HG02884 (cell line): ENCODE measurements around the gene MAPK9.
"Not testable (repeated sequence)": the region's sequence is repeated elsewhere in the genome, so short reads cannot be mapped to it uniquely, and the experiment has no call there.

Source experiments
- ATAC-seq: cut with Tn5 transposase; IDR thresholded peaks from one replicate; pipeline ENCODE4 v1.9.1; 2021; ENCODE audit warnings: mild to moderate bottlenecking, moderate library complexity; ENCODE audit not compliant: unreplicated experiment

The MAPK9 gene

DNA sequence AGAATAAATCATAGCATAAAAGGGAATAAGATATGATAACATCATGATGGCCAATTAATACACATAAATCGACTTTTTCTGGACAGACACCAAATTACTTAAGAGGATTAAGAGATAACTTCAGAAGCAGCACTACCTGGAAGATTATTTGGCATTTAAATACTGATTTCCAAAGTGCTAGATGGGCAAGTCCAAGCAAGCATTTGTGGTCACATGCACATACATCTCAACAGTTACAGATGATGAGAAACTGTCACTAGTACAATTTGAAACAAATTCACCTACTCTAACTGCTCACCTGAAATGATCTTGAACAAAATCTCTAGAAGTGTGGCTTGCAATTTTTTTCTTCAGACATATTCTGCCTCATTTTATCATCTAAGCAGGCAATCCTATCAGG lies 56.0 kb downstream of the MAPK9 start:
- ATAC-seq, result no peak

DNA sequence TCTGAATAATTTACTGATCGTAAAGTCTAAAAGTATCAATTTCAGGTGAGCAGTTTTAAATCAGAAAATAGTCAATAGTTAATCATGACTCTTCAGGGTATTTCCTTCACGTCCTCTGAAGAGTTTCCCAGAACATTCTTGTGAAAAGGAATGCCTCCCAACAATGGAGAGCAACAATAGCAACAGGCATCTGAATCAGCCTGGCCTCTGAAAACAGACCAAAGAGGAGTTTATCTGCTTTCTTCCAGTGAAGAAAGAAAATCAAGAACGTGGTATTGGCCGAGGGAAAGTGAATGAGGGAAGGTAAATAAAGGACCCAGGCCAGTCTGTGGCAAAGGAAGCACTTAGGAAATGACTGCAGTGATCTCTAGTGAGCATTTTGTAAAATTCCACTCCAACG lies 56.8 kb downstream of the MAPK9 start:
- ATAC-seq, result no peak

DNA sequence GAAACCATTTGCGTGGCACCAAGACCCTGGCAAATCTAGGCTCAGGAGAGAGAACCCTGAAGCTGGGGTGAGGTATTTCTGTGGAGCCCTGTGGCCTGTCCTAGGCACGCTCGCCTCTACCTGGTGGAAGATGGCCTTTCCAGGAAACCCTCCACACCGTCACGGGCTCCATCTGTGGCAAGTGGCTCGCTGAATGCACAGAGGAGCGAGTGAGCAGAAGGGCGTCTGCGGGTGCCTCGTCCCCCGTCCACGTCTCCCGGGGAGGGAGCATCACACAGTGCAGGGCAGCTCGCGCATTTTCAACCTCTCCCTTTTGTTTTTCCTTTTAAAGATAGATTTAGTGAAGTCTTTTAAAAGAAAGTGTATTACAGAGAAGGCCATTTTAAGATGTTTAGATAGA lies 57.6 kb downstream of the MAPK9 start:
- no peak for ATAC-seq

DNA sequence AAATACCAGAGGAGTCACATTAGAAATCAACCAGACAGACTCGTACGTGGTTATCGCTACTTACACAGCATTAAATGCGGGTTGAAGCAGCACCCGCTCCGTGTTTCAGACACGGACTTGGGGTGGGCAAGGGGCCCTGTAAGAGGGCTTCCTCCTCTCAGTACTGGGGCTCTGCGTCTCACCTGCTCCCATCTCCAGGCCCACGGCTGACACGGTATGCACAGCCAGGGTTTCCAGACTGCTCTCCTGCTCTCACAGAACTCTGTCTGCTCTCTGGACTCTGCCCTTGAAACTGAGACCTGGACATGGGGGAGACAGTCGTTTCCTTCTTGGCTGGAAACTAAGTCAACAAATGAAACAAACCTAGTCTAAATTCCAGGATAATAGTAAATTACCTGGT lies 58.2 kb downstream of the MAPK9 start:
- ATAC-seq, result no peak

GRCh38 chr5:180230017-180230416 lies 61.9 kb downstream of the MAPK9 start:
- no peak for ATAC-seq

DNA sequence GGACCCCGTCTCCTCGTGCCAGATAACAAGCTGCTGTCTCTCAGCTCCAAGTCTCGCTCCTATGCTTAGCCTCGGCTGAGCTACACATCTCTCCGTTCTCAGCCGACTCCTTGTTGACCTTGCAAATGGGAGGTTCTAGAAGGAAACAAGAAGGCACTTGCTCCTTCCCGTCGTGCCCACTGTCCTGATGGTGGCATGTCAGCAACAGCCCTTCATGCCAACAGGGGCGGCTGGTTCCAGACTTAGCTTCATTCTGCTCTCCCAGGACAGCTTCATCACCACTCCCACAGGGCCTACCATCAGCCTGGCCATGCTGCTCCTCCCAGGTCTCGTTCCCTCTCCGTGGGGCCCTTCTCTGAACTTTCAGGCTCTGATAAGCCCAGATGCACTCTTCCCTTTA lies 69.8 kb downstream of the MAPK9 start:
- ATAC-seq, result no peak

DNA sequence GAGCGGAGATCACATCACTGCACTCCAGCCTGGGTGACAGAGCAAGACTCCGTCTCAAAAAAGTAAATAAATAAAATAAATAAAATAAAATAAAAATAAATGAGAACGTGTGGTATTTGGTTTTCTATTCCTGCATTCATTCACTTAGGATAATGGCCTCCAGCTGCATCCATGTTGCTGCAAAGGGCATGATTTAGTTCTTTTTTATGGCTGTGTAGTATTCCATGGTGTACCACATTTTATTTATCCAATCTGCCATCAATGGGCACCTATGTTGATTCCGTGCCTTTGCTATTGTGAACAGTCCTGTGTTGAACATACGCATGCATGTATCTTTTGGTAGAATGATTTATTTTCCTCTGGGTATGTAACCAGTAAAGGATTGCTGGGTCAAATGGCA lies 74.1 kb downstream of the MAPK9 start:
- ATAC-seq, result no peak

- no peak for ATAC-seq
Measured at GRCh38 chr5:180216646-180217171, 75.2 kb downstream of the MAPK9 start.

DNA sequence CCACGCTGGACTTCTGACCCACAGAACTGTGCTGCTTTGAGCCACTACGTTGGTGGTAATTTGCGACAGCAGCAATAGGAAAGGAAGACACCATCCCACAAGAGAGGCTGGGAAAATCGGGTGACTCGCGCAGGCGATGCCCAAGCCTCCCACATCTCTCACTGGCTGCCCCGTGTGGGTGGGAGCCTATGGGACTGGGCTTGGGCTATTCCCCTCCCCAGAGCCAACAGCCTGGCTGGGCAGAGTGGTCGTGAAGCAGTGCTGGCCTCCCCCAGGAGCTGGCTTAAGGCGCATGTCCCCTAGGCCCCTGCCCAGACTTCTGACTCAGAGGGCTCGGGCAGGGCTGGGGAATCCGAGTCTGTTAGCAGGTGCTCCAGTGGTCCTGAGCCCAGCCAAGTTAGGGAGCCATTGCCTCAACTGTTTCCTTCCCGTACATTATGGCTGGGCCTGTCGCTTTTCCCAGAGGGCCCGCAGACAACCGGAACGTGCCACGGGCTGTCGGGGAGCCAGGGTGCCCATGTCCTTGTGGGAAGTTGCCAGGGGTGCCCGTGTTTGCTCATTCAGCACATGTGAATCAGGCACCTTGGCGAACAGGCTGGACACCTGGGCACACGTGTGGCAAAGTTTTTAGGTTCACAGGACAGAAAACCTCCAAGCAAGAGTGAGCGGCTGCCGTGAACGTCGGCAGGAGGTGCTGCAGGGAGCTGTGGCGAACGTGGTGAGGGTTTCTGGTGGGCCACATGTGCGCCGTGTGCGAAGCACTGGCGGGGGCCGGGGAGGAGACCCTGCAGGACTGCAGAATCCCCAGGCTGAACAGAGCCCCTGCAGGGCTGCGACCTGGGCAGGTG lies 75.9 kb downstream of the MAPK9 start:
- ATAC-seq, result no peak

DNA sequence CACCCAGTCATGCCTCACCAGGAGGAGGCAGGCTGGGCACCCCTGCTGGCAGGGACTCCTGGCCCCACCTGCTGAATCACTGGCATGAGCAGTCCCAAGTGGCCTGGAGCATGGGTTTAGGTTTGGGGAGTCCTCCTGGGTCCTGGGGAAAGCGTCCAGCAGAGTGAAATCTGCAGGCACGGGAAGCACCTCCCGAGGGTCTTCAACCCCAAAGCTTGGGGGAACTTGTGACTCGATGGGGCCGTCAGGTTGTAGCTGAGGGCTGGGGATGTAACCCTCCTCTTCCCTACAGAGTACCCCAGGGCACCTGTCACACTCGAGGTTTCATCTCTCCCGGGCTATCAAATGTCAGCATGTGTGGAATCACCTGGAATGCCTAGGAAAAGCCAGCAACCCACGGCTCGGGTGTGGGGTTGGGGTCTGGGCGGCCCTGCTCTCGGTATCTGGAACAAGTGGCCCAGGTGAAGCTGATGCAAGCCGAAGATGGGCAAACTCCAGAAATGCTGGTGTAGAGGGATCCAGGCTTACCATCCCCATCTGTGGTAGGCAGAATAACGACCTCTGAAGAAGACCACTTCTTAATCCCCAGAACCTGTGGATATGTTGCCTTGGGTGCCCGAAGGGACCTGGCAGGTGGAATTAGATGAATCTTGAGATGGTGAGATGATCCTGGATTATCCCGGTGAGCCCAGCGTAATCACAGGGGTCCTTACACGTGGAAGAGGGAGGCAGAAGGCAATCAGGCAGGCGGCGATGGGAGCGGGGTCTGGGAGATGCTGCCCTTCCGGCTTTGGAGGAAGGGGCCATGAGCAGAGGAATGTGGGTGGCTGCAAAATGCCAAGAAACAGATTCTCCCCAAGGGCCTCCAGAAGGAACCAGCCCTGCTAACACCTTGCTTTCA lies 76.8 kb downstream of the MAPK9 start:
- no peak for ATAC-seq

GRCh38 chr5:180213657-180214207 lies 78.2 kb downstream of the MAPK9 start:
- ATAC-seq, result no peak

- ATAC-seq, result no peak
Measured at GRCh38 chr5:180213256-180213600, 78.7 kb downstream of the MAPK9 start.

GRCh38 chr5:180212363-180213255 lies 79.3 kb downstream of the MAPK9 start:
- no peak for ATAC-seq

GRCh38 chr5:180211761-180212035 lies 80.2 kb downstream of the MAPK9 start:
- ATAC-seq, result no peak

DNA sequence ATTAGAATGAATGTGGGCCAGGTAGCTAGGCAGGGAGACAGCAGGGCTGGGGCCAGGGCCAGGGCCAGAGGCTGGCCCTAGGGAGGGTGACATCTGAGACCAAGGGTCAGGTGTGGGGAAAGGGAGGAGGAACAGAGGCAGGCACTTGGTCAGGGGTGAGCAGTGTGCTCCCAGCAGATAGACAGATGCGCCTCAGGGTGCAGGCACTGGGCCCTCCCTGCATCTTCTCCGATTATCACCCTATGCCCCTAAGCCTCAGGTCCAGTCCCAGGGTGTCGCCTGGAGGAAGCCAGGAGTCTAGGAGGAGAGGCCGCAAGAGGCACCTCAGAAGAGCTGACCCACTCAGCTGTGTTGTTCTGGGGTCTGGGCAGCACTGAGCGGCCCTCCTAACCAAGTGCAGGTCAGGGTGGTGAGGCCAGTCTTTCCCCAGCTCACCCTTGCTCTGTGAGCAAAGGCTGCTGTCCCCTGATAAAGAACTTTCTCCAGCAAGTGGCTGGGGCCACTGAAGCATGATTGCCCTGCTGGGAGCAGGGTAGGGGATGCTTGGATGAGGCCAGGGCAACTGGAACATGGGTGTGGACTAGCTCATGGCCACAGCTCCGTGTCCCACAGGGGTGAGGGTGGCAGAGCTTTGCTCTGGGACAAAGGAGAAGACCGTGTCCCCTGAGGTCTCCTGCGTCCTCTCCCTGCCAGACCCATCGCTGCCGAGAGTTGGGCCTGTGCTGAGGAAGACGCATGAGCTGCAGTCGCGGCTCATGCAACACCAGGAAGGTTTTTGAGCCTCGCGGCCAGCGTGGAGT lies 80.7 kb downstream of the MAPK9 start:
- no peak for ATAC-seq

GRCh38 chr5:180210077-180210476 lies 81.8 kb downstream of the MAPK9 start:
- ATAC-seq, result not testable (repeated sequence)

DNA sequence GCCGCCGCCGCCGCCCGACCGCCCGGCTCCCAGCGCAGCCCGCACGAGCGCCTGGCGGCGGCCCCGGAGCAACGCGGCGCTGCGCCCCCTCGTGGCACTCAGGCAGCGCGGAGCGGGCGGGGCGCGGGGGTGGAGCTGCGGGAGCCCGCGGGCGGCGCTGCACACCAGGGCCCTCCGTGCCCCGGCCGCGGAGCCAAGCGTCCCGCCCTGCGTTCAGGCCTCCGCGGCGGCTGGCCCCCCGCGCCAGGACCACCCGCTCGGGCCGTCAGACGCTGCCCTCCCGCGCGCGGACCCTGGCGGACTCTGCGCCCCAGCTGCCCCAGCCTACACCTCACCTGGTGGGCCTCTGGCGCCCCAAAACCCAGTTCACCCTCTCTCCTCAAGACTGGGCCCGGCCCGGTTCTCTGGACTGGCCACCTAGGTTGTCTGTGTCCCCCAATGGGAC lies 82.7 kb downstream of the MAPK9 start, which contains the start of gene RASGEF1C:
RASGEF1C (minus strand) TSS at position 75 of the 445 bp plus-strand sequence. CDS start 71,159 bp downstream, outside the sequence.
- ATAC-seq, result peak; percentile 79

DNA sequence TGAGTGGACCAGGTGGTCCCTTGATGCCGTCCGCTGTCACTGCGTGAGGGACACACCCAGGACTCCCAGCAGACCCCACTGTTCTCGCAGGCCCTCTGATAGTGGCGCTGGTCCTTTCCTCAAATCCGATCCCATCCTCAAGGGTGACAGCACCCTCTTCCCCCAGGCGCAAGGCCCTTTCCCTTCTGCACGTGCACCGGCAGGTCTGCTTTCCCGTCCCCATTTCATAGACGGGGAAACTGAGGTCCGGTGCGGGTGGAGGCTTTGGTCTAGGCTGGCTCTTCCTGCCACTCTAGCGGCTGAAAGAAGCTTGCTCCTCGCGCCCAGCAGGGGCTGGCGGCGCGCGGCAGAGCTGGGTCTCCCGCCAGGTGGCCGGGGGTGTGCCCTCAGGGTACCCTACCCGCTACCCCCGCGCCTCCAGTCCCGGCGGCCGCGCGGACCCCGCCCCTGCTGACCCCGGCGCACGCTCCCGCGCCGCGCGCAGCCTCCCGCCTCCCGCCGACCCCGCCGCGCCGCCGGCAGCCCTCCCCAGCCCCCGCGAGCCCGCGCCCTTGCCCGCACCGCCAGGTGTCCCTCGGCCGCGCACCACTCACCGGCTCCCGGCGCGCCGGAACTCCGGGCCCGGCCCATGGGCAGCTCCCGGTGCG lies 83.3 kb downstream of the MAPK9 start:
- ATAC-seq, result peak; percentile 18

GRCh38 chr5:180208038-180208434 lies 83.8 kb downstream of the MAPK9 start:
- no peak for ATAC-seq
